Measurements from ENCODE around the gene TMOD2. TPM values are rescaled to one million over a fixed set of nuclear protein-coding genes. Genes with fewer than 3 reads are reported as not detected.

TMOD2 gene
- total and polyA plus RNA-seq, 2 of the 8 experiments (the other 6 are each of a cell fraction or from before 2014, with no cell fraction given): 0.80 to 6.5 TPM

DNA sequence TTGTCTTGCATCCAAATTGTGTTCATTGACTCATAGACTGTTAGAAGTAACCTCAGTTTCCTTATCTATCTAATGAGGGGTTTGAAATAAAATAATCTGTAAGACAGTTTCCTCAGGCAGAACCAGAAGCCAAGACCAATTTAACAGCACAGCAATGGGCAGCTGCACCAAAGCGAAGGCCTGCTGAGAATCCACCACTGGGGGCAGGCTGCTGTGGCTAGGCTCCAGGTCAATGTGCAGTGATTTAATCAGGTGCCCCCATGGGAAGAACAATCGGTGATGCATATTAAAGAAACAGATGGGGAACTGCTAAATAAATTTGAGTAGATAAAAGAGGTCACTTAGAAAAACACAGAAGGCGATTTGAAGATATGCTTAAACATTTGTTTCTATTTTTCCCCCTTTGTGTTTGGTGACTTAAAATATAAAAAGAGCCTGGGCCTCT lies 50.0 kb downstream of the TMOD2 start:
- H3K4ac ChIP-seq (replicated peaks; ENCODE audit: insufficient read length, low read depth, low read length): no peak overlapping the region
- TF ChIP-seq RAD21 (IDR thresholded peaks at IDR 0.05 in 1 of 2, conservative IDR thresholded peaks at IDR 0.05 in 1 of 2; ENCODE audit: low read depth in 2 of 2, low read length in 2 of 2) (peak; percentile 37 to 51; a peak in 3 of 4 replicates), EP300 (IDR thresholded peaks at IDR 0.05; ENCODE audit: borderline replicate concordance in 1 of 2, low read depth in 2 of 2, low read length in 2 of 2) (no peak), POLR2AphosphoS5 (IDR thresholded peaks at IDR 0.05; ENCODE audit: low read depth, low read length) (no peak), SIRT6 (IDR thresholded peaks at IDR 0.05; ENCODE audit: low read length) (no peak), POLR2A (IDR thresholded peaks at IDR 0.05; ENCODE audit: control extremely low read depth in 1 of 2, low read depth in 2 of 2, low read length in 2 of 2) (no peak)
- TF ChIP-seq, protein P1, sequence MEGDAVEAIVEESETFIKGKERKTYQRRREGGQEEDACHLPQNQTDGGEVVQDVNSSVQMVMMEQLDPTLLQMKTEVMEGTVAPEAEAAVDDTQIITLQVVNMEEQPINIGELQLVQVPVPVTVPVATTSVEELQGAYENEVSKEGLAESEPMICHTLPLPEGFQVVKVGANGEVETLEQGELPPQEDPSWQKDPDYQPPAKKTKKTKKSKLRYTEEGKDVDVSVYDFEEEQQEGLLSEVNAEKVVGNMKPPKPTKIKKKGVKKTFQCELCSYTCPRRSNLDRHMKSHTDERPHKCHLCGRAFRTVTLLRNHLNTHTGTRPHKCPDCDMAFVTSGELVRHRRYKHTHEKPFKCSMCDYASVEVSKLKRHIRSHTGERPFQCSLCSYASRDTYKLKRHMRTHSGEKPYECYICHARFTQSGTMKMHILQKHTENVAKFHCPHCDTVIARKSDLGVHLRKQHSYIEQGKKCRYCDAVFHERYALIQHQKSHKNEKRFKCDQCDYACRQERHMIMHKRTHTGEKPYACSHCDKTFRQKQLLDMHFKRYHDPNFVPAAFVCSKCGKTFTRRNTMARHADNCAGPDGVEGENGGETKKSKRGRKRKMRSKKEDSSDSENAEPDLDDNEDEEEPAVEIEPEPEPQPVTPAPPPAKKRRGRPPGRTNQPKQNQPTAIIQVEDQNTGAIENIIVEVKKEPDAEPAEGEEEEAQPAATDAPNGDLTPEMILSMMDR (IDR thresholded peaks at IDR 0.05; ENCODE audit: control extremely low read depth in 1 of 3, insufficient read depth in 1 of 3, low read depth in 1 of 3, low read length in 3 of 3): peak; percentile 64 to 88 (median 86)
- no peak overlapping the region for H2BK5ac ChIP-seq (ENCODE audit: low read depth, low read length)
- H3K4me1 ChIP-seq (replicated peaks in 1 of 4; ENCODE audit: control insufficient read depth in 3 of 4, insufficient read depth in 4 of 4, low read length in 3 of 4): no peaks in the 10 kb centered on the region
- ChIA-PET POLR2A (ENCODE audit: partially characterized antibody) (interaction anchor here (0.9 kb wide), 1 partner anchor 118 kb away, joined by 3 read pairs; no protein-coding TSS in a partner anchor), CTCF (ENCODE audit: partially characterized antibody) (interaction anchor here (0.8 to 1.7 kb wide), 12 partner anchors 11 to 152 kb away, joined by 3 to 7 read pairs (median 4); no protein-coding TSS in a partner anchor)
- H3K27ac ChIP-seq (ENCODE audit: low read depth, low read length): no peak overlapping the region
- H3K23me2 ChIP-seq (ENCODE audit: low read depth, low read length): no peaks in the 10 kb centered on the region
- no peak overlapping the region; the same call in 1 of the 2 replicates for H4K8ac ChIP-seq (ENCODE audit: extremely low read depth, insufficient read depth, low read length)
- no peak overlapping the region for H2BK15ac ChIP-seq (ENCODE audit: low read length)
- DNase-seq (ENCODE audit: low read depth in 1 of 2, low spot score in 2 of 2) (no peak), FAIRE-seq (no peak)
- no peaks in the 10 kb centered on the region for H3K79me1 ChIP-seq (ENCODE audit: low read depth, low read length)
- H2BK12ac ChIP-seq (ENCODE audit: low read depth, low read length): no peak overlapping the region
- no peaks in the 10 kb centered on the region for H4K20me1 ChIP-seq (replicated peaks in 1 of 2; ENCODE audit: control insufficient read depth in 1 of 2, insufficient read depth in 2 of 2, low read length in 2 of 2)
- no peak overlapping the region for H3K4me2 ChIP-seq (ENCODE audit: insufficient read depth in 1 of 2, low read depth in 2 of 2, low read length in 2 of 2)
- no peaks in the 10 kb centered on the region for H3K9me3 ChIP-seq (ENCODE audit: insufficient read depth in 2 of 2, low read depth in 1 of 2, low read length in 1 of 2)
- H2AFZ ChIP-seq (ENCODE audit: low read length): no peak overlapping the region
- no peak overlapping the region for H4K5ac ChIP-seq (ENCODE audit: insufficient read length, low read depth, low read length)
- H3K9ac ChIP-seq (replicated peaks in 1 of 4; ENCODE audit: extremely low read depth in 1 of 4, low read depth in 3 of 4, low read length in 3 of 4): no peak overlapping the region
- no peaks in the 10 kb centered on the region for H3K27me3 ChIP-seq (replicated peaks in 1 of 4; ENCODE audit: control insufficient read depth in 3 of 4, extremely low read depth in 1 of 4, insufficient read depth in 3 of 4, low read length in 3 of 4)
- no peak overlapping the region for H2BK20ac ChIP-seq (ENCODE audit: low read length)
- H2BK120ac ChIP-seq (replicated peaks; ENCODE audit: low read depth, low read length): no peak overlapping the region
- H4K91ac ChIP-seq (replicated peaks; ENCODE audit: insufficient read length, low read length): no peak overlapping the region
- no peaks in the 10 kb centered on the region for H3K79me2 ChIP-seq (ENCODE audit: control insufficient read depth in 1 of 2, insufficient read depth in 2 of 2, low read length in 2 of 2)
- H3K18ac ChIP-seq (ENCODE audit: extremely low read depth, low read length): no peak overlapping the region
- no peak overlapping the region for H3K23ac ChIP-seq (ENCODE audit: insufficient read length)
- H2AK5ac ChIP-seq (ENCODE audit: low read depth, low read length): no peak overlapping the region
- no peaks in the 10 kb centered on the region for H3K36me3 ChIP-seq (ENCODE audit: control insufficient read depth in 2 of 4, insufficient read depth in 4 of 4, low read length in 3 of 4)
- H3K56ac ChIP-seq (replicated peaks; ENCODE audit: insufficient read length, low read depth, low read length): no peak overlapping the region
- H3K14ac ChIP-seq (ENCODE audit: insufficient read length): no peak overlapping the region
- 72% methylated on average over 3 of the region's 3 CpGs; no CpG with 5 or more reads in 1 of the 2 experiments for WGBS, 2 experiments (ENCODE audit: extremely low coverage in 1 of 2, insufficient coverage in 1 of 2, insufficient read length in 1 of 2, insufficient replicate concordance in 2 of 2, low coverage in 1 of 2, low lambda C conversion rate in 2 of 2, missing lambda C conversion rate in 1 of 2)
- H3K4me3 ChIP-seq (ENCODE audit: extremely low read depth in 1 of 4, insufficient read depth in 2 of 4, low read depth in 3 of 4, low read length in 4 of 4): no peak overlapping the region

Measured in H1 (cell line).